Endometrial microvascular endothelial cells (primary cell): ENCODE measurements around the gene ZBTB21. TPM values are rescaled to one million over a fixed set of nuclear protein-coding genes. Genes with fewer than 3 reads are reported as not detected.

Experiments
- in situ Hi-C: cut with HindIII; loops from 2 replicates; pipeline ENCODE4 v1.10.0; 2017; ENCODE audit warnings: low sequenced_read_pairs, low pct_unique_long_range_greater_than_20kb; ENCODE audit errors: inconsistent ontology term
- total RNA-seq: library from RNA; depleted of rRNA; stranded (reverse); fragments of >200 nt; gene quantifications from one replicate; pipeline ENCODE4 v1.2.3, GENCODE V29; 2015; ENCODE audit errors: inconsistent ontology term

Gene ZBTB21
- total RNA-seq, 1 donor from 2014 or later = 12.5 TPM

DNA sequence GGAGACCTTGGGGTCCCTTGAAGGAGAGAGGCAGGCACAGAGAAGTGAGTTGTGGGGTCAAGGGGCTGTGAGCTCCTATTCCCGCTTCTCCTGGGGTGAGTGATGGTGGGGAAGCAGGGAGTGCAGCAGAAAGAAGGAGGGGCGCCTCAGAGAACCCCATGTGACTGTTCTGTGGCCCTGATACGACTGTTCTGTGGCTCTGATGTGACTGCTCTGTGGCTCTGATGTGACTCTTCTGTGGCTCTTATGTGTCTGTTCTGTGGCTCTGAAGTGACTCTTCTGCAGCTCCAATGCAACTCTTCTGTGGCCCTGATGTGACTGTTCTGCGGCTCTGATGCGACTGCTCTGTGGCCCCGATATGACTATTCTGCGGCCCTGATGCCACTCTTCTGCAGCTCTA lies 31.1 kb upstream of the ZBTB21 start:
- in situ Hi-C loops = no loop called here

DNA sequence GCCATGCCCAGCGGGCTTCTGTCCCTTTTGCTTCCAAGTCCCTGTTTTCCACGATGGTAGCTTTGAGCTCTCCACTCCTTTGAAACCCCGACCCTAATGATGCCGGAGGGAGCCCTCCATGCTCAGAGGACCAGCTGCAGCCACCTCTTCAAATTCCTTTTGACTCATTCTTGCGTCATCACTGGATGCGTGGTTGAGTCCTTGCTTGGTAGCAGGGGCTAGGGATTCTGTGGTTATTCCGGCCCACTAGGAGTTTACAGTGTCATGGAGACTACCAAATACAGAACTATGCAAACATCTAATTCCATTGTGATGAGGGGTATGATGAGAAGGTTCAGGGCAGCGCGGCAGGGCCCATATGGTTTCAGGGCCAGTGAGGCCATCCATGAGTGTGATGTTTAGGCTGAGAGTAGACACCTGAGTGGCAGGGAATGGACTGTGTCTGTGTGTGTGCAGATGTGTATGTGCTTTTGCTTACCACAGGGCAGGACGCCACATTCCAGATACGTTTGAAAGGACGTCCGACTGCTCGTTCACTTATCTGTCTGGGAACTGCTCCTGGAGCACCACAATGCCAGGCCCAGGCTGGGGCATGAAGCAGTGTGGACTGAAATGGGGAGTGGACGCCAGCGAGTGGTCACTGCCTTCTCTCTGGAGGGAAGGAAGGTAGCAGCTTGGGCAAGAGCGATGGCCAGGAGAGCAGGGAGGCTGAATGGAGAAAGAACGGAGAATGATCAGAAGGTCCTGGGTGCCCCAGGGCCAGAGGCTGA lies 30.4 kb upstream of the ZBTB21 start:
- in situ Hi-C loops = no loop called here

DNA sequence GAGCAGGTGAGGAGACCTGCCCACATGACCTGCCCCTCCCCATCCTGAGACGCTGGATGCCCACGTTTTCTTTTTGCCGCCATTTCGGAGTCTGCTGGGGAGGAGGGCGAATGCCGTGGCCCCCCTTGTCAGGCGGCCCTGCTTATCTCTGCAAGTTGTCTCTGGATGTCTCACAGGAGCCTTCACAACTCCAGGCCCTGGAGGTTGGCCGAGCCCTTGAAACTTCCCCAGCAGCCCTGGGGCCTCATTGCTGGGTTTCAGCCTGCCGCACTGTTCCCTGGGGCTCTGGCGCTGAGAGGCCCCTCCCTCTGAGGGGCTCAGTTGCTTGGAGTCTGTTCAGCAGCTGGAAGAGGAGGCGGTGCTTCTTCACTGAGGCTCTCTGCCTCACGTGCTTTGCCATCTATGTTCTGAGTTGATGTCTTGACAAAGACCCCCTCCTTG lies 29.8 kb upstream of the ZBTB21 start:
- in situ Hi-C loops = no loop called here

DNA sequence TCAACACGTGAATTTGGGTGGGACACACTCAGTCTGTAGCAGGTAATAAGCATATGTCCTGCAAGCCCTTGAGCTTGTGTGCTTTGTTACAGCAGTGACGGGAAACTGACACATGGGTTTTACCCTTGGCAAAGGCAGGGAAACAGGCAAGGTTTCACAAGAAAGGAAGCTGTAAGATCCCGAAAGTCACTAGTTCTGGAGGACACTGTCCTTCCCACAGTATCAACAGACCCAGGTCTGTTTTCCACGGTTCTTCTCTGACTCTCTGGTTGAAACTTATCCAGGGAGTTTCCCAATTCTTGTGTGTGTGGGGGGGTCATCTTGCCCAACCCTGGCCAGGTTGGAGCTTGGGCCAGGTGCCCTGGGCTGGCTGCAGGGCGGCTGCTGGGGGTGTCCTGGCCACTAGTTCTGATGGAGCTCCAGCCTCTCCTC lies 29.3 kb upstream of the ZBTB21 start:
- in situ Hi-C loops = no loop called here

GRCh38 chr21:42038826-42039425 lies 28.8 kb upstream of the ZBTB21 start:
- in situ Hi-C loops = no loop called here

GRCh38 chr21:42038393-42038792 lies 28.2 kb upstream of the ZBTB21 start:
- in situ Hi-C loops = no loop called here

- in situ Hi-C loops = no loop called here
Observed at GRCh38 chr21:42037943-42038342, 27.8 kb upstream of the ZBTB21 start.

GRCh38 chr21:42037516-42037915 lies 27.4 kb upstream of the ZBTB21 start:
- in situ Hi-C loops = no loop called here

DNA sequence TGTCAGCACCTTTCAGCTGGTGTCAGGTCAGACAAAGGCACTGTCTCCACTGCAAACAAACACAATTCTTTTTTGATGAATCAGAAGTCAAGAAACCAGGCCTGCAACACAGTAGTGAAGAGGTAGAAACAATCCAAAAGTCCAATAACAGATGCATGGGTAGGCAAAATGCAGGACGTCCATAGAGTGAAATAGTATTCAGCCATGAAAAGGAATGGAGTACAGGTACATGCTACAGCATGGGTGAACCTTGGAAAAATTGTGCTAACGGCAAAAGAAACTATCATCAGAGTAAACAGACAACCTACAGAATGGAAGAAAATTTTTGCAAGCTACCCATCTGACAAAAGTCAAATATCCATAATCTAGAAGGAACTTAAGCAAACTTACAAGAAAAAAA lies 26.2 kb upstream of the ZBTB21 start:
- in situ Hi-C loops = no loop called here

- in situ Hi-C loops = no loop called here
Observed at GRCh38 chr21:42032968-42033367, 22.8 kb upstream of the ZBTB21 start.

GRCh38 chr21:42032266-42032665 lies 22.1 kb upstream of the ZBTB21 start:
- in situ Hi-C loops = no loop called here

GRCh38 chr21:42031816-42032215 lies 21.7 kb upstream of the ZBTB21 start:
- in situ Hi-C loops = no loop called here

GRCh38 chr21:42031241-42031640 lies 21.1 kb upstream of the ZBTB21 start:
- in situ Hi-C loops = no loop called here

DNA sequence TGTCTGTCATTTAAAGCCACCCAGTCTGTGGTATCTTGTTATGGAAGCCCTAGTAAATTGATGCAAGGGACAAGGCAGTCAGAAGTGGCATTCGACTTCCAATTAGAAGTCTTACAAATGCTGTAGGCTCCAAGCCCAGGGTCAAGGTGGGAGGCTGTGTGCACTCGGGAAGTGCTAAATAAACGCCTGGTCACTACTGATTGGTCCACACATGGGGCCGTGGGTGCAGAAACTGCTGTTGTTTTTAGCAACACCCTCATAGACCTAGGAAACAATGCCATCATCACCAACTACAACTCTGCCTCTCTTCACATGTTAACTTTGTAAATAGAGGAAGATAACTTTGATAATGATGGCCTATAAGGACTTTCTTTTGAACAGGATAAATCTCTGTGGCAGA lies 20.2 kb upstream of the ZBTB21 start:
- in situ Hi-C loops = no loop called here

- in situ Hi-C loops = no loop called here
Observed at GRCh38 chr21:42028766-42029425, 18.7 kb upstream of the ZBTB21 start.

DNA sequence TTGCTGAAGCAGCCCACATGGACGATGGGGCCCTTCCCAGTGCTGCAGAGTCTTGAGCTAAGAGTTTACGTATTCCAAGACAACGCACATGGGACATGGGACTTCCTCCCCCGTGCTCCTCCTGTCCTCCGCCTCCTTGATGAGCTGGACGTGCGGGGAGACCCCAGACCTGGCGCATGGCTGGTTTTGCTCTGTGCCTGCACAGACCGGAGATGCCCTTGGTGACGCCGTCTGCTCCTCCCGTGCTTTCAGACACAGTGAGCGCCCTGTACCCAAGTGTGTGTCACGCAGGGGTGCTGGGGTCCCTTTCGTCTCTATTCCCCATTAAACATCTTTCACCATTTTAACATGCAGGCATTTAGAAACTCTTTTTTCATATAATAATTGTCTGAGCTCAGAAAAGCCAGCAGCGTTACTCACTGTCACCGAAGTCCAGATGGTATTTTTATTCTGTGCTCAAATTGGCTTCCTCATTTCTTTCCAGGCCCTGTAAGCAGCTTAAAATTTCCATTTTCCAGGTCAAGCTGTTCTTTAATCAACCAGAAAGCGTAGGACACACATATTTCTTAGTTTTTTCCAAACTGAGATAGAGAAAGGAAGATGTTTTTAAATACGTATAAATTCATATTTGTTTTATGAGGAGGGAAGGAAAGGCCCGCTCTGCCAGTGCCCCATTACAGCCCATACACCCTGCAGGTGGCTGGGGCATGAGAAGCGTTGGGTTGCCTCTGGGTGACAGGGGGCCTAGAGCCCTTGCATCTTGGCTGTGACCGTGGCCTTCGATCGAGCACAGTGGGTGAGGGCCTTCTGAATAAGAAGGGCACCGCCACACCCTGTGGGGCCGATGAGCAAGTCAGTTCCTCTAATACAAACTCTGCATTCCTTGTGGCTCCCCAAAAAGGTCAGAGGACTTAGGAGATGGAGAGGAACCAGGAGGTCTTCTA lies 17.9 kb upstream of the ZBTB21 start:
- in situ Hi-C loops = no loop called here

GRCh38 chr21:42027085-42027821 lies 17.1 kb upstream of the ZBTB21 start:
- in situ Hi-C loops = no loop called here

- in situ Hi-C loops = no loop called here
Observed at GRCh38 chr21:42026082-42026435, 15.9 kb upstream of the ZBTB21 start.
